Stimulated activated CD8-positive, alpha-beta memory T cell treated with anti-CD3 and anti-CD28 coated beads, Interleukin-15, amount 100 ng/mL, for 1 hour (primary cell): ENCODE results near the gene SIGLEC11.
"Not testable (repeated sequence)": the region's sequence is repeated elsewhere in the genome, so short reads cannot be mapped to it uniquely, and the experiment has no call there.

Source experiments
- DNase-seq: peaks from one replicate; pipeline ENCODE4 v3.0.0-alpha.2; 2020; ENCODE audit warnings: low read depth

SIGLEC11 gene

GRCh38 chr19:49981603-49982593 is 20.9 kb upstream of the SIGLEC11 start:
- DNase-seq: no peak

- DNase-seq: no peak
Observed at GRCh38 chr19:49978324-49978723, 17.4 kb upstream of the SIGLEC11 start.

GRCh38 chr19:49977881-49978280 is 16.9 kb upstream of the SIGLEC11 start:
- no peak for DNase-seq

GRCh38 chr19:49977076-49977475 is 16.1 kb upstream of the SIGLEC11 start:
- DNase-seq: no peak

GRCh38 chr19:49976496-49976895 is 15.5 kb upstream of the SIGLEC11 start:
- DNase-seq: no peak

- DNase-seq: no peak
Observed at GRCh38 chr19:49975051-49975450, 14.1 kb upstream of the SIGLEC11 start.

GRCh38 chr19:49973987-49974386 is 13.0 kb upstream of the SIGLEC11 start:
- no peak for DNase-seq

GRCh38 chr19:49972841-49973240 is 11.9 kb upstream of the SIGLEC11 start:
- DNase-seq: no peak

- DNase-seq: no peak
Observed at GRCh38 chr19:49971991-49972411, 11.0 kb upstream of the SIGLEC11 start.

GRCh38 chr19:49969355-49969754 is 8.4 kb upstream of the SIGLEC11 start:
- DNase-seq: not testable (repeated sequence)

GRCh38 chr19:49968279-49968922 is 7.4 kb upstream of the SIGLEC11 start:
- DNase-seq: no peak

- DNase-seq: not testable (repeated sequence)
Observed at GRCh38 chr19:49959892-49960291, 1.1 kb downstream of the SIGLEC11 start.

- DNase-seq: not testable (repeated sequence)
Observed at GRCh38 chr19:49958596-49958995, 2.4 kb downstream of the SIGLEC11 start.

GRCh38 chr19:49958144-49958543 is 2.8 kb downstream of the SIGLEC11 start:
- not testable (repeated sequence) for DNase-seq

GRCh38 chr19:49957262-49957915 is 3.6 kb downstream of the SIGLEC11 start:
- DNase-seq: no peak

GRCh38 chr19:49956115-49956495 is 4.9 kb downstream of the SIGLEC11 start:
- no peak for DNase-seq

GRCh38 chr19:49954933-49955332 is 6.0 kb downstream of the SIGLEC11 start:
- DNase-seq: no peak

- DNase-seq: no peak
Observed at GRCh38 chr19:49954092-49954829, 6.7 kb downstream of the SIGLEC11 start.

GRCh38 chr19:49953416-49953815 is 7.6 kb downstream of the SIGLEC11 start:
- DNase-seq: no peak

GRCh38 chr19:49952906-49953305 is 8.1 kb downstream of the SIGLEC11 start:
- no peak for DNase-seq

GRCh38 chr19:49952479-49952836 is 8.5 kb downstream of the SIGLEC11 start:
- DNase-seq: no peak
